H1 (cell line): ENCODE data around the gene WDR7. TPM values are rescaled to one million over a fixed set of nuclear protein-coding genes. Genes with fewer than 3 reads are reported as not detected.

Source experiments
- CTCF ChIA-PET: fragments of 300-600 bp; sonication (Branson Sonifier 250); formaldehyde crosslinking; loops from one replicate; lab custom pipeline; 2021; ENCODE audit not compliant: partially characterized antibody; lab: Charles Lee
- POLR2A ChIA-PET: fragments of 300-600 bp; sonication (Branson Sonifier 250); formaldehyde crosslinking; loops from one replicate; lab custom pipeline; 2021; ENCODE audit warnings: inconsistent platforms; ENCODE audit not compliant: partially characterized antibody; lab: Charles Lee
- DNase-seq, 2 experiments: peaks; one replicate each; pipeline versions ENCODE4 v3.0.0 to v3.0.0-alpha.2; 2010 to 2022; ENCODE audit warnings: low spot score in 2 of 2, low read depth in 1 of 2, mixed read lengths in 1 of 2
- FAIRE-seq: peaks from 2 replicates; lab custom pipeline; 2011; peaks lifted over from hg19 to GRCh38; lab: Jason Lieb, UNC
- H2AFZ ChIP-seq: 2 replicates; pipeline ENCODE4 v1.8.1; 2012; ENCODE audit warnings: low read length, inconsistent platforms
- H2AK5ac ChIP-seq: 2 replicates; pipeline ENCODE4 v1.6.1; 2013; ENCODE audit warnings: low read depth, low read length
- H2BK120ac ChIP-seq: replicated peaks from 2 replicates; pipeline ENCODE3; 2013; ENCODE audit warnings: low read depth, low read length, inconsistent platforms
- H2BK12ac ChIP-seq: 2 replicates; pipeline ENCODE4 v1.6.1; 2013; ENCODE audit warnings: low read depth, low read length
- H2BK15ac ChIP-seq: 2 replicates; pipeline ENCODE4 v1.6.1; 2013; ENCODE audit warnings: low read length
- H2BK20ac ChIP-seq: 2 replicates; pipeline ENCODE4 v1.6.1; 2013; ENCODE audit warnings: low read length
- H2BK5ac ChIP-seq: 2 replicates; pipeline ENCODE4 v1.6.1; 2013; ENCODE audit warnings: low read depth, low read length
- H3K14ac ChIP-seq: 2 replicates; pipeline ENCODE4 v1.6.1; 2013; ENCODE audit warnings: inconsistent platforms; ENCODE audit not compliant: insufficient read length
- H3K18ac ChIP-seq: 2 replicates; pipeline ENCODE4 v1.6.1; 2013; ENCODE audit warnings: low read length; ENCODE audit errors: extremely low read depth
- H3K23ac ChIP-seq: 2 replicates; pipeline ENCODE4 v1.6.1; 2013; ENCODE audit warnings: inconsistent platforms; ENCODE audit not compliant: insufficient read length
- H3K23me2 ChIP-seq: 2 replicates; pipeline ENCODE4 v1.6.1; 2013; ENCODE audit warnings: low read depth, low read length
- H3K27ac ChIP-seq: 2 replicates; pipeline ENCODE4 v1.6.1; 2011; ENCODE audit warnings: low read depth, low read length, inconsistent platforms
- H3K27me3 ChIP-seq, 4 experiments: replicated peaks in 1 of 4; 1 replicate in 1 of 4; 2 replicates in 3 of 4; pipeline versions ENCODE4 v1.6.1 to v1.8.1; 2011 to 2013; ENCODE audit warnings: low read length in 3 of 4, mild to moderate bottlenecking in 3 of 4, inconsistent platforms in 2 of 4, mixed read lengths in 2 of 4, moderate library complexity in 1 of 4; ENCODE audit not compliant: control insufficient read depth in 3 of 4, insufficient read depth in 3 of 4; ENCODE audit errors: extremely low read depth in 1 of 4
- H3K36me3 ChIP-seq, 4 experiments: 2 replicates each; pipeline versions ENCODE4 v1.6.1 to v1.8.1; 2011 to 2013; ENCODE audit warnings: mild to moderate bottlenecking in 4 of 4, low read length in 3 of 4, moderate library complexity in 2 of 4, control low read depth in 1 of 4, inconsistent platforms in 1 of 4; ENCODE audit not compliant: insufficient read depth in 4 of 4, control insufficient read depth in 2 of 4
- H3K4ac ChIP-seq: replicated peaks from 2 replicates; pipeline ENCODE3; 2013; ENCODE audit warnings: low read length, low read depth, mixed read lengths, inconsistent platforms; ENCODE audit not compliant: insufficient read length
- H3K4me1 ChIP-seq, 4 experiments: replicated peaks in 1 of 4; 1 replicate in 1 of 4; 2 replicates in 3 of 4; pipeline versions ENCODE4 v1.6.1 to v1.8.1; 2011 to 2013; ENCODE audit warnings: low read length in 3 of 4, inconsistent platforms in 2 of 4, mixed read lengths in 1 of 4; ENCODE audit not compliant: insufficient read depth in 4 of 4, control insufficient read depth in 3 of 4
- H3K4me2 ChIP-seq, 2 experiments: 2 replicates each; pipeline versions ENCODE4 v1.6.1 to v1.8.1; 2011 to 2013; ENCODE audit warnings: low read depth in 2 of 2, low read length in 2 of 2, control low read depth in 1 of 2, inconsistent platforms in 1 of 2, mild to moderate bottlenecking in 1 of 2; ENCODE audit not compliant: insufficient read depth in 1 of 2
- H3K4me3 ChIP-seq, 4 experiments: fragments of 200-600, 300-600 bp in 1 of 4; sonication (generic), shearing (Covaris generic), sonication (Bioruptor Twin) in 1 of 4; 2 replicates each; pipeline versions ENCODE4 v1.5.1 to v1.8.1; 2011 to 2016; ENCODE audit warnings: low read length in 4 of 4, low read depth in 3 of 4, control low read depth in 2 of 4, inconsistent platforms in 2 of 4, mild to moderate bottlenecking in 2 of 4, mixed read lengths in 1 of 4, moderate library complexity in 1 of 4; ENCODE audit not compliant: insufficient read depth in 2 of 4; ENCODE audit errors: extremely low read depth in 1 of 4
- H3K56ac ChIP-seq: replicated peaks from 2 replicates; pipeline ENCODE3; 2013; ENCODE audit warnings: low read depth, mild to moderate bottlenecking, mixed read lengths, low read length, inconsistent platforms; ENCODE audit not compliant: insufficient read length
- H3K79me1 ChIP-seq: 2 replicates; pipeline ENCODE4 v1.6.1; 2013; ENCODE audit warnings: low read depth, low read length, control low read depth
- H3K79me2 ChIP-seq, 2 experiments: 2 replicates each; pipeline versions ENCODE4 v1.6.1 to v1.8.1; 2012 to 2013; ENCODE audit warnings: low read length in 2 of 2, mild to moderate bottlenecking in 2 of 2, inconsistent platforms in 1 of 2; ENCODE audit not compliant: insufficient read depth in 2 of 2, control insufficient read depth in 1 of 2
- H3K9ac ChIP-seq, 4 experiments: replicated peaks in 1 of 4; 1 replicate in 1 of 4; 2 replicates in 3 of 4; pipeline versions ENCODE4 v1.6.1 to v1.8.1; 2011 to 2013; ENCODE audit warnings: low read depth in 3 of 4, low read length in 3 of 4, control low read depth in 2 of 4, mild to moderate bottlenecking in 2 of 4, moderate library complexity in 2 of 4, inconsistent platforms in 1 of 4; ENCODE audit errors: extremely low read depth in 1 of 4
- H3K9me3 ChIP-seq, 2 experiments: 2 replicates each; pipeline versions ENCODE4 v1.6.1 to v1.8.1; 2012 to 2013; ENCODE audit warnings: mild to moderate bottlenecking in 2 of 2, moderate library complexity in 2 of 2, control low read depth in 1 of 2, inconsistent platforms in 1 of 2, low read depth in 1 of 2, low read length in 1 of 2, mixed read lengths in 1 of 2; ENCODE audit not compliant: insufficient read depth in 2 of 2
- H4K20me1 ChIP-seq, 2 experiments: replicated peaks in 1 of 2; 2 replicates each; pipeline versions ENCODE3 to v1.8.1; 2011 to 2013; ENCODE audit warnings: inconsistent platforms in 2 of 2, low read length in 2 of 2, mild to moderate bottlenecking in 1 of 2; ENCODE audit not compliant: insufficient read depth in 2 of 2, control insufficient read depth in 1 of 2
- H4K5ac ChIP-seq: 2 replicates; pipeline ENCODE4 v1.6.1; 2013; ENCODE audit warnings: low read length, low read depth, mixed read lengths, inconsistent platforms; ENCODE audit not compliant: insufficient read length
- H4K8ac ChIP-seq: 2 replicates; pipeline ENCODE4 v1.8.0; 2013; ENCODE audit warnings: mild to moderate bottlenecking, moderate library complexity, low read length, inconsistent platforms; ENCODE audit not compliant: insufficient read depth; ENCODE audit errors: extremely low read depth
- H4K91ac ChIP-seq: replicated peaks from 2 replicates; pipeline ENCODE3; 2013; ENCODE audit warnings: low read length, mixed read lengths, inconsistent platforms; ENCODE audit not compliant: insufficient read length
- ATF3 ChIP-seq: IDR thresholded peaks from 2 replicates; pipeline ENCODE4 v1.6.1; 2011; ENCODE audit warnings: low read depth, mild to moderate bottlenecking, low read length; ENCODE audit not compliant: insufficient read depth
- BACH1 ChIP-seq: IDR thresholded peaks from 2 replicates; pipeline ENCODE4 v1.6.1; 2012; ENCODE audit warnings: low read length, improper control_type of control experiment
- BRCA1 ChIP-seq: IDR thresholded peaks from 2 replicates; pipeline ENCODE4 v1.6.1; 2012; ENCODE audit warnings: low read depth, low read length, improper control_type of control experiment
- CEBPB ChIP-seq: IDR thresholded peaks from 2 replicates; pipeline ENCODE4 v1.6.1; 2012; ENCODE audit warnings: low read depth, low read length
- FOSL1 ChIP-seq: IDR thresholded peaks from 2 replicates; pipeline ENCODE4 v1.6.1; 2011; ENCODE audit warnings: mild to moderate bottlenecking, low read depth, low read length, moderate library complexity; ENCODE audit not compliant: insufficient read depth
- NANOG ChIP-seq: IDR thresholded peaks from 2 replicates; pipeline ENCODE4 v1.6.1; 2011; ENCODE audit warnings: low read length, low read depth, mild to moderate bottlenecking, inconsistent platforms; ENCODE audit not compliant: insufficient read depth, poor library complexity, severe bottlenecking
- RFX5 ChIP-seq: IDR thresholded peaks from 2 replicates; pipeline ENCODE4 v1.6.1; 2011; ENCODE audit warnings: low read depth, low read length, improper control_type of control experiment, borderline replicate concordance
- SP2 ChIP-seq: IDR thresholded peaks from 2 replicates; pipeline ENCODE4 v1.6.1; 2012; ENCODE audit warnings: mild to moderate bottlenecking, low read length, inconsistent platforms
- SP4 ChIP-seq: IDR thresholded peaks from 2 replicates; pipeline ENCODE4 v1.6.1; 2012; ENCODE audit warnings: low read length, inconsistent platforms
- TEAD4 ChIP-seq: IDR thresholded peaks from 2 replicates; pipeline ENCODE4 v1.6.1; 2012; ENCODE audit warnings: low read depth, low read length, inconsistent platforms, mixed read lengths
- WGBS, 2 experiments: shearing (Covaris generic) in 1 of 2; methylation state at CpG; one replicate each; pipeline versions ENCODE4 v1.1.6 to v1.1.7; 2013 to 2015; ENCODE audit warnings: low lambda C conversion rate in 2 of 2, mixed read lengths in 2 of 2, inconsistent platforms in 1 of 2, low coverage in 1 of 2, missing lambda C conversion rate in 1 of 2; ENCODE audit not compliant: insufficient replicate concordance in 2 of 2, insufficient coverage in 1 of 2, insufficient read length in 1 of 2; ENCODE audit errors: extremely low coverage in 1 of 2, missing lambda C conversion rate in 1 of 2; 5-methylcytosine and 5-hydroxymethylcytosine counted together
- polyA plus RNA-seq, 7 experiments: library from polyadenylated mRNA; depleted of rRNA in 3 of 7; stranded (reverse) in 5 of 7; unstranded in 2 of 7; fragments of >200 nt in 5 of 7; fragments of 200-250 nt in 2 of 7; gene quantifications; 1 replicate in 5 of 7; 2 replicates in 1 of 7; 4 replicates in 1 of 7; pipeline versions ENCODE4 v1.2.1 to v1.2.3, GENCODE V29; 2011 to 2013; ENCODE audit warnings: missing spikeins in 2 of 7, mixed read lengths in 2 of 7
- total RNA-seq: library from RNA; stranded (reverse); fragmentation: NEBNext Ultra II Directional; extraction: Animal tissue kit (Norgen Biotek cat#: 25700); gene quantifications from 2 replicates; pipeline ENCODE4 v1.2.1, GENCODE V29; 2021
- TF ChIP-seq, protein P1 (sequence below), 3 experiments: IDR thresholded peaks; 1 replicate in 2 of 3; 2 replicates in 1 of 3; pipeline versions ENCODE4 v1.5.1 to v1.6.1; 2011; ENCODE audit warnings: low read length in 3 of 3, mild to moderate bottlenecking in 3 of 3, inconsistent platforms in 2 of 3, low read depth in 1 of 3, moderate library complexity in 1 of 3; ENCODE audit not compliant: insufficient read depth in 1 of 3; ENCODE audit errors: control extremely low read depth in 1 of 3

The WDR7 gene
- total and polyA plus RNA-seq, 2 of the 8 experiments (the other 6 are each of a cell fraction or from before 2014, with no cell fraction given), result 5.5 to 15.2 TPM

GRCh38 chr18:56986829-56987228 lies 335.7 kb downstream of the WDR7 start:
- DNase-seq, result peak in 1 of 2 experiments; percentile 9
- CTCF ChIA-PET, result interaction anchor here (1.2 kb wide), 1 partner anchor 14 kb away, joined by 4 read pairs; no protein-coding TSS in a partner anchor
- peak; percentile 44 for TF ChIP-seq NANOG
- TF ChIP-seq CEBPB, result peak; percentile 91
- no peak for TF ChIP-seq SP2
- TF ChIP-seq TEAD4, result peak; percentile 49; the same call in 1 of the 2 replicates
- TF ChIP-seq SP4, result no peak
- TF ChIP-seq, protein P1, sequence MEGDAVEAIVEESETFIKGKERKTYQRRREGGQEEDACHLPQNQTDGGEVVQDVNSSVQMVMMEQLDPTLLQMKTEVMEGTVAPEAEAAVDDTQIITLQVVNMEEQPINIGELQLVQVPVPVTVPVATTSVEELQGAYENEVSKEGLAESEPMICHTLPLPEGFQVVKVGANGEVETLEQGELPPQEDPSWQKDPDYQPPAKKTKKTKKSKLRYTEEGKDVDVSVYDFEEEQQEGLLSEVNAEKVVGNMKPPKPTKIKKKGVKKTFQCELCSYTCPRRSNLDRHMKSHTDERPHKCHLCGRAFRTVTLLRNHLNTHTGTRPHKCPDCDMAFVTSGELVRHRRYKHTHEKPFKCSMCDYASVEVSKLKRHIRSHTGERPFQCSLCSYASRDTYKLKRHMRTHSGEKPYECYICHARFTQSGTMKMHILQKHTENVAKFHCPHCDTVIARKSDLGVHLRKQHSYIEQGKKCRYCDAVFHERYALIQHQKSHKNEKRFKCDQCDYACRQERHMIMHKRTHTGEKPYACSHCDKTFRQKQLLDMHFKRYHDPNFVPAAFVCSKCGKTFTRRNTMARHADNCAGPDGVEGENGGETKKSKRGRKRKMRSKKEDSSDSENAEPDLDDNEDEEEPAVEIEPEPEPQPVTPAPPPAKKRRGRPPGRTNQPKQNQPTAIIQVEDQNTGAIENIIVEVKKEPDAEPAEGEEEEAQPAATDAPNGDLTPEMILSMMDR (IDR thresholded peaks at IDR 0.05; ENCODE audit: control extremely low read depth in 1 of 3, insufficient read depth in 1 of 3, low read depth in 1 of 3, low read length in 3 of 3), result no peak
- no peak for TF ChIP-seq ATF3
- TF ChIP-seq BACH1, result no peak
- TF ChIP-seq FOSL1, result no peak
- TF ChIP-seq BRCA1, result no peak
- no peak for TF ChIP-seq RFX5

More at GRCh38 chr18:56986829-56987228, 335.7 kb downstream of the WDR7 start:
- Histone ChIP-seq H4K20me1 (no peaks in the 10 kb centered on the region), H3K14ac (no peak overlapping the region), H2BK20ac (no peak overlapping the region), H3K9ac (no peak overlapping the region), H4K8ac (no peak overlapping the region), H3K4me2 (peak overlapping the region; percentile 14 to 60), H3K4ac (no peak overlapping the region), H2AFZ (no peak overlapping the region), H4K5ac (no peak overlapping the region), H2BK15ac (no peak overlapping the region), H2BK12ac (no peak overlapping the region), H2AK5ac (no peak overlapping the region), H3K23ac (no peak overlapping the region), H3K23me2 (no peaks in the 10 kb centered on the region), H3K4me1 (peaks cover 0 to 6% (median 2%) of the 10 kb centered on the region in 4 experiments; a peak in 3 of 7 replicates), H3K79me1 (no peaks in the 10 kb centered on the region), H3K56ac (no peak overlapping the region), H2BK5ac (no peak overlapping the region), H3K9me3 (no peaks in the 10 kb centered on the region), H3K27me3 (no peaks in the 10 kb centered on the region), H4K91ac (no peak overlapping the region), H3K79me2 (no peaks in the 10 kb centered on the region), H3K18ac (no peak overlapping the region), H3K36me3 (no peaks in the 10 kb centered on the region), H3K27ac (no peak overlapping the region), H3K4me3 (peak overlapping the region in 1 of 4 experiments; percentile 27; a peak in 1 of 8 replicates), H2BK120ac (no peak overlapping the region)
- POLR2A ChIA-PET, result interaction anchor here (0.9 to 1.1 kb wide), 2 partner anchors 68 to 113 kb away, joined by 3 read pairs; no protein-coding TSS in a partner anchor
- FAIRE-seq, result peak; percentile 99
- 16% methylated on average over 2 of the region's 2 CpGs; no CpG with 5 or more reads in 1 of the 2 experiments for WGBS, 2 experiments
